Erythroblast (primary cell): ENCODE results near the gene ZNF628.

ENCODE experiments used
- GATA1 ChIP-seq: IDR thresholded peaks from 2 replicates; pipeline ENCODE4 v1.6.1; 2011; ENCODE audit warnings: low read depth, mild to moderate bottlenecking, control low read depth, low read length, moderate library complexity
- POLR2A ChIP-seq: IDR thresholded peaks from 2 replicates; pipeline ENCODE4 v1.6.1; 2011; ENCODE audit warnings: mild to moderate bottlenecking, low read length

DNA sequence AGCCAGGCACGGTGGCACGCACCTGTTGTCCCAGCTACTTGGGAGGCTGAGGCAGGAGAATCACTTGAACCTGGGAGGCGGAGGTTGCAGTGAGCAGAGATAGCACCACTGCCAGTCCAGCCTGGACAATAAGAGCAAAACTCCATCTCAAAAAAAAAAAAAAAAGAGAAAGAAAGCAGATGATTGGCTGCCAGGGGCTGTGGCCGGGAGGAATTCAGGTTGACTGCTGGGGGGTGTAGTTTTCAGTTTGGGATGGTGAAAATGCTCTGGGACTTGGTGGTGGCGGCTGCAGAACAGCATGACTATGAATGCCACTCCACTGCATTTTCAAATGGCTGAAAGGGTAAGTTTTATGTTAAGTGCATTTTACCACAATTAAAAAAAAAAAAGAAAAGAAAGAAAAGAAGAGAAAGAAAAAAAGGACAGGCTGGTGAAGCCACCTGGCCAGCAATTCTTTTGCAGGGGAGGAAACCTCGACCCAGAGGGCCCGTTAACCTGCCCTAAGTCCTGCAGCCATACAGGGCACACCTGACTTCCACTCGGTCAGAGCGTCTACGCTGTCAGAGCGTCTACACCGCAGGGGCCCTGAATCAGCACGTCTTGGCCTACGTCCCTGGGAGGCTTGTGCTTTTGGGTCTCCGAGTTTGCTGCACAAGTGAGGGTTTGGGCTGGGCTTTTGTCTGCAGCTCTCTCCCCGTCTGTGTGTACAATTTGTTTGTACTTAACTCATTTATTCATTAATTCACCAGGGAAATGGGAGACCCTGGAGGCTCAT, 18.5 kb upstream of the ZNF628 start:
- TF ChIP-seq POLR2A (no peak), GATA1 (no peak)
